ENCODE data around the gene TK1. TPM values are rescaled to one million over a fixed set of nuclear protein-coding genes. Genes with fewer than 3 reads are reported as not detected.
A peak's percentile ranks its signal among the peaks of the same experiment; 100 is the strongest.

The TK1 gene
- total RNA-seq, 1 experiment from 2014 or later = 89.7 TPM

- BruUV-seq (replicated peaks) = no TSS peak
- Mint-ChIP-seq H3K4me3 (ENCODE audit: low read depth, unreplicated experiment) (no peak overlapping the region), H3K27me3 (ENCODE audit: unreplicated experiment) (no peaks in the 10 kb centered on the region), H3K36me3 (ENCODE audit: insufficient read depth, unreplicated experiment) (peaks cover 53% of the 10 kb centered on the region), H3K4me1 (ENCODE audit: low read depth, unreplicated experiment) (peaks cover 74% of the 10 kb centered on the region), H3K9me3 (ENCODE audit: low read depth, unreplicated experiment) (no peaks in the 10 kb centered on the region), H3K27ac (ENCODE audit: unreplicated experiment) (peak overlapping the region; percentile 74)
- CTCF ChIA-PET = interaction anchor here (0.6 to 1.4 kb wide), 4 partner anchors 15 to 614 kb away, joined by 3 to 6 read pairs (median 6); partner anchors contain the start of gene TMC6
- TF ChIP-seq, protein P1, sequence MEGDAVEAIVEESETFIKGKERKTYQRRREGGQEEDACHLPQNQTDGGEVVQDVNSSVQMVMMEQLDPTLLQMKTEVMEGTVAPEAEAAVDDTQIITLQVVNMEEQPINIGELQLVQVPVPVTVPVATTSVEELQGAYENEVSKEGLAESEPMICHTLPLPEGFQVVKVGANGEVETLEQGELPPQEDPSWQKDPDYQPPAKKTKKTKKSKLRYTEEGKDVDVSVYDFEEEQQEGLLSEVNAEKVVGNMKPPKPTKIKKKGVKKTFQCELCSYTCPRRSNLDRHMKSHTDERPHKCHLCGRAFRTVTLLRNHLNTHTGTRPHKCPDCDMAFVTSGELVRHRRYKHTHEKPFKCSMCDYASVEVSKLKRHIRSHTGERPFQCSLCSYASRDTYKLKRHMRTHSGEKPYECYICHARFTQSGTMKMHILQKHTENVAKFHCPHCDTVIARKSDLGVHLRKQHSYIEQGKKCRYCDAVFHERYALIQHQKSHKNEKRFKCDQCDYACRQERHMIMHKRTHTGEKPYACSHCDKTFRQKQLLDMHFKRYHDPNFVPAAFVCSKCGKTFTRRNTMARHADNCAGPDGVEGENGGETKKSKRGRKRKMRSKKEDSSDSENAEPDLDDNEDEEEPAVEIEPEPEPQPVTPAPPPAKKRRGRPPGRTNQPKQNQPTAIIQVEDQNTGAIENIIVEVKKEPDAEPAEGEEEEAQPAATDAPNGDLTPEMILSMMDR (IDR thresholded peaks at IDR 0.05; ENCODE audit: unreplicated experiment) = no peak
- intact Hi-C loops (cut with micrococcal nuclease; ENCODE audit: unreplicated experiment) = no loop called here
- no peak for DNase-seq
Observed at GRCh38 chr17:78143214-78144146, 43.4 kb downstream of the TK1 start.

GRCh38 chr17:78142119-78142861 lies 44.6 kb downstream of the TK1 start:
- Mint-ChIP-seq H3K9me3 (ENCODE audit: low read depth, unreplicated experiment) (no peaks in the 10 kb centered on the region), H3K4me3 (ENCODE audit: low read depth, unreplicated experiment) (no peak overlapping the region), H3K36me3 (ENCODE audit: insufficient read depth, unreplicated experiment) (peaks cover 51% of the 10 kb centered on the region), H3K27me3 (ENCODE audit: unreplicated experiment) (no peaks in the 10 kb centered on the region), H3K27ac (ENCODE audit: unreplicated experiment) (peak overlapping the region; percentile 50), H3K4me1 (ENCODE audit: low read depth, unreplicated experiment) (peaks cover 68% of the 10 kb centered on the region)
- CTCF ChIA-PET = interaction anchor here (0.7 to 1.4 kb wide), 6 partner anchors 9 to 311 kb away, joined by 3 to 16 read pairs (median 5); partner anchors contain the start of genes AFMID, BIRC5 and TK1
- TF ChIP-seq, protein P1 (IDR thresholded peaks at IDR 0.05; ENCODE audit: unreplicated experiment) = no peak
- DNase-seq = peak; percentile 87
- BruUV-seq (replicated peaks) = no TSS peak
- intact Hi-C loops (cut with micrococcal nuclease; ENCODE audit: unreplicated experiment) = no loop called here

- peak overlapping the region; percentile 50 for H3K27ac Mint-ChIP-seq (ENCODE audit: unreplicated experiment)
- CTCF ChIA-PET = interaction anchor here (0.7 to 1.4 kb wide), 6 partner anchors 10 to 312 kb away, joined by 3 to 16 read pairs (median 5); partner anchors contain the start of genes AFMID, BIRC5 and TK1
- no peak overlapping the region for H3K4me3 Mint-ChIP-seq (ENCODE audit: low read depth, unreplicated experiment)
- no peak for DNase-seq
- intact Hi-C loops (cut with micrococcal nuclease; ENCODE audit: unreplicated experiment) = no loop called here
- no peaks in the 10 kb centered on the region for H3K9me3 Mint-ChIP-seq (ENCODE audit: low read depth, unreplicated experiment)
- TF ChIP-seq, protein P1 (IDR thresholded peaks at IDR 0.05; ENCODE audit: unreplicated experiment) = no peak
- no peaks in the 10 kb centered on the region for H3K27me3 Mint-ChIP-seq (ENCODE audit: unreplicated experiment)
- no TSS peak for BruUV-seq (replicated peaks)
- H3K36me3 Mint-ChIP-seq (ENCODE audit: insufficient read depth, unreplicated experiment) = peaks cover 51% of the 10 kb centered on the region
- H3K4me1 Mint-ChIP-seq (ENCODE audit: low read depth, unreplicated experiment) = peaks cover 65% of the 10 kb centered on the region
Observed at GRCh38 chr17:78141437-78142118, 45.3 kb downstream of the TK1 start.
